ENCODE measurements around the gene LPP.

Gene LPP

GRCh38 chr3:188580223-188580622, 426.3 kb downstream of the LPP start:
- no peak for TF ChIP-seq CTCF (IDR thresholded peaks at IDR 0.05; ENCODE audit: low read depth, low read length, missing control alignments)
- in situ Hi-C loops (cut with HindIII; ENCODE audit: low sequenced_read_pairs): no loop called here
- no peak for DNase-seq (ENCODE audit: low read depth)
- no peak overlapping the region for H3K4me3 ChIP-seq (ENCODE audit: low read depth, low read length)

DNA sequence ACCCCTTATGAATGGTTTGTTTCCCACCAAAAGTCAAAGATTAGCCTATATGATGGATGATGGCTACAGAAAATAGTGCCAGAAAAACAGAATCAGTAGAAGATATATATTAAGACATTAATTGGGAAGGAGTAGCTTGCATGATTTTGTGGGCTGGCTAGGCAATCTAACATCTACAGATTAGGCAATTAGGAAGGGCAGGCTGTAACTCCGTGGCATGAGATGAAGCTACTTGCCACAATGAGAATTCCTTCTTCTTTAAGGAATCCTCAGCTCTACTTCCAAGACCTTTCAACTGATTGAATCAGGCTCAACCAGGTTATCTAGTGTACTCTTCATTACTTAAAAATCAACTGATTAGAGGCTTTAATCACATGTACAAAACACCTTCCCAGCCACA, 426.7 kb downstream of the LPP start:
- TF ChIP-seq CTCF (IDR thresholded peaks at IDR 0.05; ENCODE audit: low read depth, low read length, missing control alignments): no peak
- in situ Hi-C loops (cut with HindIII; ENCODE audit: low sequenced_read_pairs): no loop called here
- H3K4me3 ChIP-seq (ENCODE audit: low read depth, low read length): no peak overlapping the region
- DNase-seq (ENCODE audit: low read depth): no peak

DNA sequence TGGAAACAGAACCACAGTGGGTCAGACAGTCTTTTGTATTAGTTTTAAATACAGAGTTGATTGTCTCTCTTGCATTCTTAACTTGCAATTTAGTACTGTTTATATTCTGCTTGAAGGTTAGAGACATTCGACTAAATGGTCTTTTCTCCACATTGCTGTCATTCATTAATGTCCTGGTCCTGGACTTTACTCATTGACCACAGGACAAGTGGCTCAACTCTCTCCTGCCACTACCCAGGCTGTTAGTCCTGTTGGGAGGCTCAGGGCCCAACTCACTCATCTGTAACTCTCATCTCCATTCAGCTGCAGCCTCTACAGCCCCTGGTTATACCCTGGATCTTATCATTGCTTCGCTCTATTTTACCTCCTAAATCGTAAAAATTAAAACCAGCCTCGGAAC, 427.4 kb downstream of the LPP start:
- no peak for TF ChIP-seq CTCF (IDR thresholded peaks at IDR 0.05; ENCODE audit: low read depth, low read length, missing control alignments)
- in situ Hi-C loops (cut with HindIII; ENCODE audit: low sequenced_read_pairs): no loop called here
- no peak for DNase-seq (ENCODE audit: low read depth)
- H3K4me3 ChIP-seq (ENCODE audit: low read depth, low read length): no peak overlapping the region

GRCh38 chr3:188581792-188582191, 427.8 kb downstream of the LPP start:
- no peak for TF ChIP-seq CTCF (IDR thresholded peaks at IDR 0.05; ENCODE audit: low read depth, low read length, missing control alignments)
- no peak overlapping the region for H3K4me3 ChIP-seq (ENCODE audit: low read depth, low read length)

DNA sequence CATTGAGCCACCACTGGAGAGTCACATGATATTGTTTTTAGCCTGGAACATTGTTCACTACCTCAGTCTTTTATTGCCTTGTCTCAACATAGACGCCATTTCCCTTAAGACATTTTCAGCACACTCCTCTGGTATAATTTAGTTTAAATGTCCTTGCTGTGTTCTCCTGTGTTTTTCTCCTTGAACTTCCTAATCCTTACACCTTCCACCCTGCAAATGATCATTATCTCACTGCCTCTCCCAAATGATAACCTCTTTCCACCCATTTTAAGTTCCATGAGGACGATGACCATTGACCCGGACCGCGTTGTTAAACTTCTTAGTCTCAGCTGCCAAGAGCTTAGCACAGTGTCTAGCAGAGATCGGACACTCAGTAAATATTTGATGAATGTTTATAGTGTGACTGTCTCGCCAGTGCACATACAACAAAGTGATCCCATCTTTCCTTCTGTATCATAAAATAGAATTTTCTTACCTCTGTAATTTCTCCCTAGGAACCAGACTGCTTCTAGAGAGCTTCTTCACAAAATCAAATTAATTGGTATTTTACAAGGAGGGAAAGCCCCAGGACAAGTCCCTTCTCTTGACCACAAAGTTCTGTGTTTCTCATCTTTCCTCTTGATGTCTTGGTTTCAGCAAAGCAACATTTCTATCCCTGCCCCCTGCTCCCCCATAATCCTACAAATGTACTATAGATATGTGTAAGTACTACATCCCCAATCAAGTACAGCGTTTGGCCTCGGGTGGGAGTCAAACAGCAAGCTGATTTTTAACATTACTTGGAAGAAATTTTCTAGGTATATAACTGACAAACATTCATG, 429.6 kb downstream of the LPP start:
- no peak for TF ChIP-seq CTCF (IDR thresholded peaks at IDR 0.05; ENCODE audit: low read depth, low read length, missing control alignments)
- in situ Hi-C loops (cut with HindIII; ENCODE audit: low sequenced_read_pairs): no loop called here
- DNase-seq (ENCODE audit: low read depth): no peak
- H3K4me3 ChIP-seq (ENCODE audit: low read depth, low read length): no peak overlapping the region

More at GRCh38 chr3:188581792-188582191, 427.8 kb downstream of the LPP start:
- in situ Hi-C loops (cut with HindIII; ENCODE audit: low sequenced_read_pairs): no loop called here
- DNase-seq (ENCODE audit: low read depth): no peak

GRCh38 chr3:188584162-188584529, 430.2 kb downstream of the LPP start:
- TF ChIP-seq CTCF (IDR thresholded peaks at IDR 0.05; ENCODE audit: low read depth, low read length, missing control alignments): no peak
- no peak overlapping the region for H3K4me3 ChIP-seq (ENCODE audit: low read depth, low read length)
- no peak for DNase-seq (ENCODE audit: low read depth)
- in situ Hi-C loops (cut with HindIII; ENCODE audit: low sequenced_read_pairs): no loop called here
